ENCODE results near the gene KLF11.
A peak's percentile ranks its signal among the peaks of the same experiment; 100 is the strongest.

KLF11 gene

GRCh38 chr2:10054976-10055375 lies 11.6 kb downstream of the KLF11 start:
- no peak for DNase-seq (ENCODE audit: low read depth)
- no peak for TF ChIP-seq CTCF (IDR thresholded peaks at IDR 0.05; ENCODE audit: low read length, missing control alignments)
- H3K4me3 ChIP-seq (replicated peaks; ENCODE audit: low read depth, low read length): no peak overlapping the region

- no peak overlapping the region for H3K4me3 ChIP-seq (replicated peaks; ENCODE audit: low read depth, low read length)
- DNase-seq (ENCODE audit: low read depth): no peak
- no peak for TF ChIP-seq CTCF (IDR thresholded peaks at IDR 0.05; ENCODE audit: low read length, missing control alignments)
These were observed 13.1 kb downstream of the KLF11 start for GRCh38 chr2:10056439-10056838.

DNA sequence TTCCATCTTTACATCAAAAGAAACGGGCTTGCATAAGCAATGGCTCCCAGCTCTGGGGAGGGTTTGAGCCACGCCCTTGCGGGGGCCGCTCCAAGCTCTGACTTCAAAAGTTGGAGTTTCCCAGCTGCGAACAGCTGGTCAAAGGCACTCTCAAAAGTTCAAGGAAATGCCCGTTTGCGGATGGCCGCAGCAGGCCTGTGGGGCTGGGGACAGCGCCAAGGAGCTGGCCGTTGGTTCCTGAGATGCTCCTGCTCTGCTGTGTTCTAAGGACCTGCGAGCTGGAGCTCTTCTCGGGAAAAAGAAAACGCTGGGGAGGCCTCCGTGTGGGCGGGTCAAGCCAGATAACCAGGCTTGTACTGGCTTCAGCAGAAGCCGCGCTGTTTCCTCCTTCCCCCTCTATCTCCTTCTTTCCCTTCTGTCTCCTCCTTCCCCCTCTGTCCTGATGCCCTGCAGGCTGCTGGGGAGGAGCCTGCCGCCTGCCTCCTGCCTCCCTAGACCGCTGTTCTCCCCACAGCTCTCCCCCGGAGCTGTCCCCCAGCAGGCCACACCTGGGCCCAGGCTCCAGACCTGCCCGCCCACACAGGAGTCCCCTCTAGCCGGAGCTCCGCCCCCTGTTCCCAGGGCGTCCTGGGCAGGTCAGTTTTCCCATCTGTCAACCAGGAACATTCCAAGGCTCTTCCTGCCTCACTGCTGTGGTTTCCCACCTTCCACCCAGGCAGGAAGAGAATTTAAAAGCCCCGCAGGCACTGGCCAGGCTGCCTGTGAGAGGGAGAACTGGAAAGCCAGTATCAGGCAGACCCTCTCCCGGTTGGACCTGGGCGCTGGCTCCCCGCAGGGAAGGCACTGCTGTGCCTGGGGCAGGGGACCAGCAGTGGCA lies 14.1 kb downstream of the KLF11 start:
- H3K4me3 ChIP-seq (replicated peaks; ENCODE audit: low read depth, low read length): peak overlapping the region; percentile 37
- no peak for TF ChIP-seq CTCF (IDR thresholded peaks at IDR 0.05; ENCODE audit: low read length, missing control alignments)
- DNase-seq (ENCODE audit: low read depth): peak; percentile 81

GRCh38 chr2:10058251-10059015 lies 15.1 kb downstream of the KLF11 start:
- no peak for DNase-seq (ENCODE audit: low read depth)
- no peak for TF ChIP-seq CTCF (IDR thresholded peaks at IDR 0.05; ENCODE audit: low read length, missing control alignments)
- H3K4me3 ChIP-seq (replicated peaks; ENCODE audit: low read depth, low read length): no peak overlapping the region

DNA sequence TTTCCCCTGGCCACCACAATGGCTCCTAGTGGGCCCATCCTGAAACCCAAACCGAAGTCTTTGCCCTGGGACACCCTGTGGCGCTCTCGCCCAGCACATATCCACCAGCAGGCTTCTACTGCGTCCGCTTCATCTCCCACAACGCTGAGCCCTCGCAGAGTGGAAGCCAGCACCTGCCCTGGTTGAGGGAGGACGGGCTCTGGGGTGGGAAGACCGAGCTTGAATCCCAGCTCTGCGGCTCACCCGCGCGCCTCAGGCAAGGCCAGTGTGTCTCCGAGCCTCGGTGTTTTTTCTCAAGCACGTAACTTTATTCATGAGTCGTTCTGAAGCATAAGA lies 15.6 kb downstream of the KLF11 start:
- no peak for DNase-seq (ENCODE audit: low read depth)
- no peak for TF ChIP-seq CTCF (IDR thresholded peaks at IDR 0.05; ENCODE audit: low read length, missing control alignments)
- H3K4me3 ChIP-seq (replicated peaks; ENCODE audit: low read depth, low read length): no peak overlapping the region

DNA sequence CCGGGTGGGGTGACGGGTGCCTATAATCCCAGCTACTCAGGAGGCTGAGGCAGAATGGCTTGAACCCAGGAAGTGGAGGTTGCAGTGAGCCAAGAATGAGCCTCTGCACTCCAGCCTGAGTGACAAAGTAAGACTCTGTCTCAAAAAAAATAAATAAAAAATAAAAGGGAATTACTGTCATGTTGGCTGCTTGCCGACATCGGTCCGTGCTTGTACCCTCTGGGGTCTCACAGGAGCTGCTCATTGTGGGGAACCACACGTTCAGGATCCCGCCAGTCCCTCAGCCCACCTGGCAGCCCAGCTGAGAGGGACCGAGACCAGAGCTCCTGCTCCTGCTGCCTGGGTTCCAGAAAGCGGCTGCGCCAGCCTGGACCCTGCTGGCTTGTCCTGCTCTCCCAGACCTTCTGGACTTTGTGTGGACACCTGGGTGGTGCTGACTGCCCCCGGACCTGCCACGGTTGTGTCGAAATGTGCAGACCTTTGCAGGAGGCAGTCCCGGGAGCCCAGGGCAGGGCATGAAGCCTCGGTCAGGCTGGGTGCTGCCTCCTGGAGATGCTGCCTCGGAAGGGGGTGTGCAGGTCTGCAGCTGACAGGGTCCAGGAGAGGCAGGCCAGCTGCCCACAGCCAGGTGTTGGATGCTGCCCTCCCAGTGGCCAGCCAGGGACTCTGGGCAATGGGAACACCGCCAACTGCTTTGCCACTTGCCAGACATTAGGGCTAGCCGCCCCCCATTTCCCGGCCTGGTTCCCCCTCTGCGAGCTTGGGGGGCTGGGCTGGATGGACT lies 16.4 kb downstream of the KLF11 start:
- TF ChIP-seq CTCF (IDR thresholded peaks at IDR 0.05; ENCODE audit: low read length, missing control alignments): no peak
- no peak overlapping the region for H3K4me3 ChIP-seq (replicated peaks; ENCODE audit: low read depth, low read length)
- DNase-seq (ENCODE audit: low read depth): no peak

Data from fibroblast of pulmonary artery (primary cell).